ENCODE results near the gene XPNPEP2.
"Not testable (repeated sequence)": the region's sequence is repeated elsewhere in the genome, so short reads cannot be mapped to it uniquely, and the experiment has no call there.

The XPNPEP2 gene

DNA sequence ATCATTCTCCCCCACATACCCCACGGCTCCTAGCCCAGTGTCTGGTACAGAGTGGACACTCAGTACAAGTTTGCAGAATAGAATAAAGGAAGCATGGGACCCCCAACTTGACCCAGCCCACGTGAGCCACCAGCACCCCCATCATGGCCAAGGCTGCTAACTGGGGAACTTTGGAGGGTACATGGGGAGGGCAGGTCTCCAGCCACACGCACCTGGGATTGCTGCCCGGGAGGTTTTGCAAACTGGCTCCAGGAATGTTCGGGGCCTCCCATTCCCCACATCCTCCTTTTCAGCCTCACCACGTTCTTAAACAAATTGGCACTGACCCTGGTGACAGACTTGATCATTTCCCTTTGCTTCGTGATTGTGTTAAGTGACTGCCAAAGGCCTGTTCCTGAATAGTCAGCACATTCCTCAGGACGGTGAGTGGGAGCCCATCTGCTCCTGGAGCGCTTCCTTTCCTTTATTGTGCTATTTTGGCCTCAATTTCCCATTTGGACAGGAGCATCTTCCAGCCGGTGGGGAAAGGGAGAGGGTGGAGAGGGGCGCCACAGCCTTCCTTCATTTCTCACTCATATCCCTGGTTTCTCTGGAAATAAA is 18.7 kb upstream of the XPNPEP2 start:
- no peak for DNase-seq

DNA sequence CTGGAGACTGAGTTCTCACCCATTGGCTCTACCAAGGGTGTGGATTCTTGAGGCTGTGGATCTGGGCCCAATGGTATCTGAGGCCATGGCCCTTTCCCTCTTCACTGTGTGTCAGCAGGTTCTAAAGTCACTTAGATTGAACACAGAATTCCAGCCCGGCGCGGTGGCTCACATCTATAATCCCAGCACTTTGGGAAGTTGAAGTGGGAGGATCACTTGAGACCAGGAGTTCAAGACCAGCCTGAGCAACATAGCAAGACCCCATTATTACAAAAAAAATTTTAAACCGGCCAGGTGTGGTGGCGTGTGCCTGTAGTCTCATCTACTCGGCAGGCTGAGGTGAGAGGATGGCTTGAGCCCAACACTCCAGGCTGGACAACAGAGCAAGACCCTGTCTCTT is 18.0 kb upstream of the XPNPEP2 start:
- no peak for DNase-seq

GRCh38 chrX:129721414-129721813 is 17.4 kb upstream of the XPNPEP2 start:
- no peak for DNase-seq

DNA sequence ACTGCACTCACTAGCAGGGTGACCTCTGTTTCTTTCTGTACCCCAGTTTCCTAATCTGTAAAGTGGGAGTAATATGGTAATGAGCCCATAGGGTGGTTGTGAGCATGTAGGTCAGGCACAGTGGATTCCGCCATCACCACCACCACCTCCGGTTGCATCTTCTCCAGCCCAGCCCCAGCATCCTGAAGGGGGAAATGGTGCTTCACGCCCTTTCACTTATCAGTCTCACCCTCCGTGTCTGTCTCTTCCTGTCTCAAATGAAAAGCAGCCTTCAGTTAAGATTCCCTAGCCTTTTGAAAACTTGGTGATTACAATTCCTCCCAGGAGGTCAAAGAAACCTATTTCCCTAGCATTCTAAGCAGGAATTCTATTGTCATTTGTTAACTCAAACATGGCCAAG is 16.9 kb upstream of the XPNPEP2 start:
- DNase-seq: no peak

- DNase-seq: no peak
These were observed 15.3 kb upstream of the XPNPEP2 start for GRCh38 chrX:129723511-129723910.

DNA sequence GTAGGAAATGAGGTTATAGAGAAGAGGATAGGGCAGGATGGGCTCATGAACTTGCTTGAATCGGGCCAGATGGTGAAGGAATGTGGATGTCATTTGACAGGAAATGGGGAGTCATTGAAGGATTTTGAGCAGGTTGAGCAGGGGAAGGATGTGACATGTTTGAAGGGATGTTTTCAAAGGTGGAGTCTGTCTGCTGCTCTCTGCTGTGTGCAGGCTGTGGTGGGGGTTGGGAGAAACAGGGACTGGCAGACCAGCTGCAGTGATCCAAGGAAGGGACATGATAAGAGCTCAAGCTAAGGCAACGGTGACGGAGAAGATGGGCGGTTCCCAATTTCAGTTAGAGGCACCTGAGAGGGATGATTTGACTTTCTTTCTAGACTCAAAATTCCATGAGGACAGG is 14.0 kb upstream of the XPNPEP2 start:
- DNase-seq: no peak

DNA sequence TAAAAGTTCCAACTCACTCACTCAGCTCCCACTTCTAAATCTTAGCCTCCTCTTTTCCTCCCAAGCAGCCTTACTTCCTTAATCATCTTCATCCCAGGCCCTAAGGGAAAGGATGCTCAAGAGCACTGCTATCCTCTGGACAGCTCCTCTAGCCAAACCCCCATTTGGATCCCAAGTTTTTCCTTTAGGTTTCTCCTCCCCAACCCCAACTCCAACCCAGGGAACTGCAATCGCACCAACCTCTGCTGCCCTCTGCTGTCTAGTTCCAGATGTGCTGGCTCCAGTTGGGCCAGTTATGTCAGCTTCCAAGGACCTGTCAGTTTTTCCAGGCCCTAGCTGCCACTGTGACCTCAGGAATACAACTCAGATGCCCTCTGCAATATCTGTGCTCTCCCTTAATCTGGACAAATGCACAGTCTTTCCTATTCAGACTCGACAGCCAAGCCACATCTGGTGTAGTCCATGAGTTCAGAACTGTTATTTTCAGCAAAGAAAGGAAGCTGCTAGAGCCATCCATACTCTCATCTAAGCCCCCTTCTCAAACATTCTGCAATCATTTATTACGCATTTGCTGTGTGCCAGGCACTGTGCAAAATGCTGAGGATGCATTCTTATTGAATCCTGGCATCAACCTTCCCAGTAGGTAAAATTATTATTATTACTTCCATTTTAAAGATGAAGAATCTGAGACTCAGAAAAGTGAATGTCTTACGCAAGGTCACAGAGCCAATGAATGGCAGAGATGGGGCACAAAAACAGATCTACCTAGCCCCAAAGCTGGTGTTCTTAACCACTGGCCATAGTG is 12.3 kb upstream of the XPNPEP2 start:
- DNase-seq: peak; percentile 40

DNA sequence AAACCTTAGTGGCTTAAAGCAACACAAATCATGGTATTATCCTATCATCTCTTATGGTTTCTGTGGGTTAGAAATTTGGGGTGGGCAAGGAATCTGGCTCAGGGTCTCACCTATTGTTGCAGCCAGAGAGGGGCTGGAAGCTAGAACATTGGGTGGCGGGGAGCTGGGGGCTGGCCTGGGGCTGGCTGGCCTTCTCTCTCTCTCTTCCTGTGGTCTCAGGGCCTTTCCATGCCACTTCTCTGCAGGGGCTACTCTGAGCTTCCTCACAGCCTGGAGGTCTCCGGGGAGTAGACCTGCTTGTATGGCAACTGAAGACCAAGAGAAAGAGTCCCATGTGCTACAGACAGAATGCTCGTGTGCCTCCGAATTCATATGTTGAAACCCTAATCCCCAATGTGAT is 10.7 kb upstream of the XPNPEP2 start:
- no peak for DNase-seq

DNA sequence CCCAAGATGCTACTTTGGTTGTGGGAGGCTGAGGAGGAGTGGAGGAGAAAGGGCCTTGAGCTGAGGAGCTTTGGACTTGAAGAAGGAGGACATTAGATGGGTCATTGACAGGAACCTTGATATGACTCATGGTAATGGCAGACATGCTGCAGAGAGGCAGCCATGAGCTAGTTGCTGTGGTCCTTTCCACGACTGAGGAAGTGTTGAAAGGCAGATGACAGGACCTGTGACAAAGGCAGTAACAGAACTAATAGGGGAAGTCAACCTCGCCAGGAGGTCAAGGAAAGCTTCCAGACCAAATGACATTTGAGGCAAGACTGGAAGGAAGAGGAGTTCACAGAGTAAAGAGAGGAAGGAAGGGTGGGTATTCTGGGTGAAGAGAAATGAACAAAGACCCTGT is 7.6 kb upstream of the XPNPEP2 start:
- no peak for DNase-seq

DNA sequence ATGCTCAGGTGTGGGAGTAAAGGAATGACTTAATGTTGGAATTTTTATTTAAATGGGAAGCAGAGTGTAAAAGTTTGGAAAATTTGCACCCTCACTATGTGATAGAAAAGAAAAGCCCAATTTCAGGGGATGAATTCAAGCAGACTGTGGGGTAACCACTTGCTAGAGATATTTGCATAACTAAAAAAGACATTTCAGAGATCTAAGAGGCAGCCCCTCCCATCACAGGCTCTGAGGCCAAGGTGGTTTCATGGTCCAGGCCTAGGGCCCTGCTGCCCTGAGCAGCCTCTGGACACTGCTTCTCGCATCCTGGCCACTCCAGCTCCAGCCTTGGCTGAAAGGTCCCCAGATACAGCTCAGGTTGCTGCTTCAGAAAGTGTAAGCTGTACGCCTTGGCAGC is 5.9 kb upstream of the XPNPEP2 start:
- no peak for DNase-seq

- no peak for DNase-seq
These were observed 5.4 kb upstream of the XPNPEP2 start for GRCh38 chrX:129733335-129733734.

- DNase-seq: peak; percentile 41
These were observed 2.3 kb upstream of the XPNPEP2 start for GRCh38 chrX:129736491-129736890.

DNA sequence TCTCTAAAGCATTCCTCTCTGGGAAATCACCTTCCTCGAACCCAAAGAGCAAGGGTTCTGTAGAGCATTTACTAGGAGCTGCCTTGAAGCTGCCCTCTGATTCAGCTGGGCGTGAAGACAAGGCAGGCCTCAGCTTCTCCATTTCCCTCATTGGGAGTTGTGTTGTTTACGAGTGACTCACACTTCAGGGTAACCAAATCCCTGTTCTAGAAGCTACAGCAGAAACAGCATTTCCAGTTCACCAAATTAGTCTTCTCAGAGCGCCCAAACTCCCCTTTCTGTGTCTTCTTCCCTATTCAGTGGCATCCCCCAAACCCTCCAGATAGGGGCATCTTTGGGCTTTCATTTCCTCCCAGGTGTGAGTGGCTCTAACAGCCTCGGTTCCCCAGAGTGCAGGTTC is 863 bp upstream of the XPNPEP2 start:
- DNase-seq: no peak

GRCh38 chrX:129739578-129739977 is 799 bp downstream of the XPNPEP2 start:
- no peak for DNase-seq

DNA sequence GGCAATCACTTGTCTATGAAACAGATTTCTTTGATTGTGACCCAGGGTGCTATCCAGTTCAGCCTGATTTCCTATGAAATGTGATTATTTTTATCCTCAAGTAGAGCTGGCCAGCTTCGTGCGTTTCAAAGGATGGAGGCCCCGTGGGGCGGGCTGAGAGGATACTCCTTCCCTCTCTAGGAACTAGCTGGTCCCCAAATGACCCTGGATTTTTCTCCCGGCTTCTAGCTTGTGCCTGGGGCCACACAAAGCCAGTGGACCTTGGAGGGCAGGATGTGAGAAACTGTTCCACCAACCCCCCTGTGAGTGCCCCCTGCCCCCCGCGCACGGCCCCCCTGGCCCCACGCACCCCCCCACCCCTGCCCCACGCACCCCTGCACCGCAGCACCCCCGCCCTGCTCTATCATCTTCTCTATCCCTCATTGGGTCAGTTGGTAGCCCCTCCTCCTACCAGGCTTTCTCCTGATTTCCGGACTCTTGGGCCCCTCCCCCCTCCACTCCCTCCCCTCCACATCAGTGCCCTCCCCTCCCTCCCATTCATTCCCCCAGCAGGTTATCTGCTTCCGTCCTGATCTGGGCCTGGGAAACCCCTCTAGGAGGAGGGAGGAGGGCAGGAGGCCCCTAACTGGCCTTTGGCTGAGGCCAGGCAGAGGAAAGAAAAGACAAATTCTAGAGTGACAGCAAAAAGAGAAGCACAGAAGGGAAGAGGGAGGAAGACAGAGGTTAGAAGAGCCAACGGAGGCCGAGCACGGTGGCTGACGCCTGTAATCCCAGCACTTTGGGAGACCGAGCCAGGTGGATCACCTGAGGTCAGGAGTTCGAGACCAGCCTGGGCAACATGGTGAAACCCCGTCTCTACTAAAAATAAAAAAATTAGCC is 3.3 kb downstream of the XPNPEP2 start:
- DNase-seq: no peak

GRCh38 chrX:129742759-129743152 is 4.0 kb downstream of the XPNPEP2 start:
- not testable (repeated sequence) for DNase-seq

- DNase-seq: no peak
These were observed 5.0 kb downstream of the XPNPEP2 start for GRCh38 chrX:129743821-129744220.

DNA sequence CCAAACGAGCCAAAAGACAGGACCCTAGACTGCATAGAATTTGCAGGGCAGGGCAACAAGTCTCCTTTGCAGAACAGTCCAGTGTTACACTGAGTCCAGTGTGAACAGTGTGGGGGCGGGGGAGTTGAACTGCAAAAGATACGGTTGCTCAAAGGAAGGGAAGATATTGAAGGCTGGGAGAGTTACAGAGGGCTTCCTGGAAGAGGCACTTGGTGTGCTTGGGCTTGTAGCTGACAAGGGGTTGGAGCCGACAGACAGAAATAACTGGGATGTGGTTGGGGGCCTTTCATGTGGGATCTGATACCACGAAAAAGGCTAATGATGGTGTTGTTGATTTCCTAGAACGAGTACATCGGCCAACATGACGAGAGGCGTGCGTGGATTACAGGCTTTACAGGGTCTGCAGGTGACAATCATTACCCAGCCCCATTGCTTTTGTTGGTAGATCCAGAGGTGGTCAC is 6.1 kb downstream of the XPNPEP2 start:
- peak; percentile 33 for DNase-seq

DNA sequence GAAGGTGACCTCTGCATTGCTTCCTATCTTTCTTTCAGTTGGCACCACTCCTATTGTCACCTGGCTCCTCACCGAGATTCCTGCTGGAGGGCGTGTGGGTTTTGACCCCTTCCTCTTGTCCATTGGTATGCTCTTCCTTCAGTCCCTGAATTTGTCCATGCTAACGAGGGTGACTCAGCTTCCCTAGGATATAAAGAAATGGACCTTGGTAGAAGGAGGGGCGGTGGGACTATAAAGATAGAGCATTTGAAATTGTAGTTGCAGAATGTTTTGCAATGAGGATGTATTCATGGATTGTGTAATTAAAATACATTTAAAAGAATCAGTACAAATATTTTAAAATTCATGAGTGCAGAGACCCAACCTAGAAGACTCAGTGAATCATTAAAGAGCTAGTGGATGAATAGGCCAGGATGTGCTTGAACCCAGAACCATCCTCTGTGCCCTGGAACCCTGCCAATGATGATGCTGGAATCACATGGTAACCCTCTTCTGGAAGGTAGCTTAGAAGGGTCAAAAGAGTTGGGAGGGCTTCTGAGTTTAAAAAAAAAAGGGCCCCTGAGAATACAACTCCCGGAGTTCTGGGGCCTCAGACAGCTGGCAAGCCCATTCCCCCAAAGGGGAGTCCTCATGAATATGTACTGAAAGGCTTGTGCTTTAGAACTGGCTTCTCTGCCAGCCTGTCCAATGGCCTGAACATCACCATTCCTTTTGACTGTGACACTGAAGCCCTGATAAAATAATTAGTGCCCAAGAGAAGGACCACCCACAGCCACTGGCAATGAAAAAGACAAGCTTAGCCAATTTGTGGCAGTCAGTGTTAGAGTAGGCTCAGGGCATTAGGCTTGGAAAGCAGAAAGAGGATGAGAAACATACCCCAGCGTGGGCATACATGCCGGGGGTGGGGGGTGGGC is 8.0 kb downstream of the XPNPEP2 start:
- no peak for DNase-seq

DNA sequence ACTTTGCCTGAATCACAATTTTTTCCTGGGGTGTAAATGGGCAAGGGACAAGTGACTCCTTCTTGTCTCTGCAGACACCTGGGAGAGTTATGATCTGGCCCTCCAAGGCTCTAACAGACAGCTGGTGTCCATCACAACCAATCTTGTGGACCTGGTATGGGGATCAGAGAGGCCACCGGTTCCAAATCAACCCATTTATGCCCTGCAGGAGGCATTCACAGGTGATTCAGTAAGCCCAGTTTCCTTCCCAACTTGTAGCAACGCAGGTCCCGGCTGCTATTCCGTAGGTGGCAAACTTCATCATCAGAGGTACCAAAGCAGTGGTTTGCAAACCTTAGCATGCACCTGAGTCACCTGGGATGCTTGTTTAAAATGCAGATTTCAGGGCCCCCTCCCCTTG is 8.8 kb downstream of the XPNPEP2 start:
- DNase-seq: no peak

DNA sequence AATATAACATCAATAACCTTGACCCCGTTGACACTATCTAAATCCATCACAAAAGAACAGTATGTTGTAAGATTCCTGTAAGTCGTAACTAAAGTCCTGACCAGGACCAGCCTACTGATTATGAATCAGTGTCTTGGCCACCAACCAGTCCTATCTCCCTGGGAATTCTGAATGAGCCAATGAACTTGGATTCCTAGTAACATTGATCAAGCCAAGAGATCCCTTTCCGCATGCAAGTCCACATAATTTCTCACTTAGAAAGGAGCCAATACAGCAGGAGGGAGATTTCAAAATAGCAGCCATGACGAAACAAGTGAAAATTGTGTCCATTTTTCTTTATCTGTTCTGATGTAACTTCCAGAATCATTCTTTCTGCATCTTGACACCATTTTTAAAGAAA is 9.5 kb downstream of the XPNPEP2 start:
- DNase-seq: no peak

DNA sequence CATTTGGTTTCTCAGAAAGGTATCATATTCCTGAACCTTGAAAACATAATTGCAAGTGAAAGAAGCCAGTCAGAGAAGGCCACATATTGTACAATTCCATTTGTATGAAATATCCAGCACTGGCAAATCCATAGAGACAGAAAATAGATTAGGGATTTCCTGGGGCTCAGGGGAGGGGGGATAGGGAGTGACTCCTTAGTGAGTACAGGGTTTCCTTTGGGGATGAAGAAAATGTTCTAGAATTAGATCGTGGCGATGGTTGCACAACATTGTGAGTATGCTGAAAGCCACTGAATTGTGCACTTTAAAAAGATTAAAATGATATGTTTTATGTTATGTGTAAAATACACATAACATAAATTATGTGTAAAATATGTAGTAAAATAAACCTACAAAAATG is 10.3 kb downstream of the XPNPEP2 start:
- no peak for DNase-seq

DNA sequence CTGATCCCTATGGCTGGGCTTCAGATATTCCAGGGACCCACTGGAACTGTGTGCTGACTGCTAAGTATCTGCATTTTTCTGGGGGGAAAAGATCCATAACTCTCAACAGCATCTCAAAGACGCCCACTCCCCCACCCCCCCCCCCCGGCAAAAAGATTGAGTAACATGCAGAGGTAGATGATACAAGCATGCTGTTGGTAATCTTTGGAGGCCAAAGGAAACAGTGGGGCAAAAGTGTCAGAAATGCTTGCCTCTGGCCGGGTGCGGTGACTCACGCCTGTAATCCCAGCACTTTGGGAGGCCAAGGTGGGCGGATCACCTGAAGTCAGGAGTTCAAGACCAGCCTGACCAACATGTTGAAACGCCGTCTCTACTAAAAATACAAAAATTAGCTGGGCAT is 12.2 kb downstream of the XPNPEP2 start:
- no peak for DNase-seq
